Ishikawa (cell line): ENCODE data around the gene CISD3.

ENCODE experiments used
- CEBPB ChIP-seq: IDR thresholded peaks from 2 replicates; pipeline ENCODE4 v1.6.1; 2012
- CREB1 ChIP-seq: IDR thresholded peaks from 2 replicates; pipeline ENCODE4 v1.6.1; 2012; ENCODE audit warnings: low read depth
- EP300 ChIP-seq: IDR thresholded peaks from 2 replicates; pipeline ENCODE4 v1.6.1; 2012; ENCODE audit warnings: borderline replicate concordance
- FOXM1 ChIP-seq: IDR thresholded peaks from 2 replicates; pipeline ENCODE4 v1.6.1; 2012; ENCODE audit warnings: low read depth, borderline replicate concordance
- NFIC ChIP-seq: IDR thresholded peaks from 2 replicates; pipeline ENCODE4 v1.6.1; 2012
- RAD21 ChIP-seq: IDR thresholded peaks from 2 replicates; pipeline ENCODE4 v1.6.1; 2012; ENCODE audit warnings: low read depth
- TAF1 ChIP-seq: IDR thresholded peaks from 2 replicates; pipeline ENCODE4 v1.6.1; 2012; ENCODE audit warnings: low read depth, mild to moderate bottlenecking
- TCF12 ChIP-seq: IDR thresholded peaks from 2 replicates; pipeline ENCODE4 v1.6.1; 2012; ENCODE audit warnings: low read depth
- ZBTB7A ChIP-seq: IDR thresholded peaks from 2 replicates; pipeline ENCODE4 v1.6.1; 2012; ENCODE audit warnings: low read depth
- TF ChIP-seq, protein P1 (sequence below): IDR thresholded peaks from 2 replicates; pipeline ENCODE4 v1.6.1; 2012
- TF ChIP-seq, protein P2 (sequence below): IDR thresholded peaks from 2 replicates; pipeline ENCODE4 v1.6.1; 2012; ENCODE audit warnings: low read depth, mild to moderate bottlenecking

DNA sequence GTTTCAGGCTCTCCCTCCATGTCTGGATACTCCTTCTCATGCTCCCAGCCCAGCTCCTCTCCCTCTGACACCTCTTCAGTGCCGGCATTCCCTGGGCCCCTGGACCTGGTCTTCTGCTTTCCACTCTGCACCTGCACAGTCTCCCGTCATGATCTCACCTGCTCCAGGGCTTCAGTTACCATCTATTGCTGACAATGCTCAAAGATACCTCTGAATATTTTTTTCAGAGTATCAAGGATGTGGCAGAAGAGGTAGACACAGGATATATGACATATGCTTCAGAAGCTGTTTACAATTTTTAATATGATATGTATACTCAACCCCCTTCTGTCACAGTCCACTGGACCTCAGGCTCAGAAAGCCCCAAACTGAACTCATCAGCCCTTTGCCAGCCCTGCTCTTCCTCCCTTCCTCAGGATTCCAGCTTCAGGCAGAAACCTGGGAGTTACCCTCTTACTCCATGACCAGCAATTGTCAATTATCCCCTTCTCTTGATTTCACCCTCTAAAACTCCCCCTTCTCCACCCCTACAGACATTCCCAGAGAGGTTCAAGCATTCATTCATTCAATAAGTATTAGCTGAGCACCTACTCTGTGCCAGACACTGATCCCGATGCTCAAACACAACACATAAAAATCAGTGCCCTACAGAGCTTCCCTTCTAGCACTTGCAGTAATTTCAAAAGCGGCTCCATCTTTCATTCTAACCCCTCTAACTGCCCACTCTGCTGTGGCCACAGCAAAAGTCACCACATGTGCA, 32.9 kb upstream of the CISD3 start:
- TF ChIP-seq, protein P1, sequence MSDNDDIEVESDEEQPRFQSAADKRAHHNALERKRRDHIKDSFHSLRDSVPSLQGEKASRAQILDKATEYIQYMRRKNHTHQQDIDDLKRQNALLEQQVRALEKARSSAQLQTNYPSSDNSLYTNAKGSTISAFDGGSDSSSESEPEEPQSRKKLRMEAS: no peak
- no peak for TF ChIP-seq EP300
- TF ChIP-seq TAF1: no peak
- TF ChIP-seq FOXM1: no peak
- TF ChIP-seq RAD21: no peak
- no peak for TF ChIP-seq CEBPB
- no peak for TF ChIP-seq NFIC
- TF ChIP-seq TCF12: no peak
- TF ChIP-seq CREB1: no peak
- TF ChIP-seq ZBTB7A: no peak
- TF ChIP-seq, protein P2, sequence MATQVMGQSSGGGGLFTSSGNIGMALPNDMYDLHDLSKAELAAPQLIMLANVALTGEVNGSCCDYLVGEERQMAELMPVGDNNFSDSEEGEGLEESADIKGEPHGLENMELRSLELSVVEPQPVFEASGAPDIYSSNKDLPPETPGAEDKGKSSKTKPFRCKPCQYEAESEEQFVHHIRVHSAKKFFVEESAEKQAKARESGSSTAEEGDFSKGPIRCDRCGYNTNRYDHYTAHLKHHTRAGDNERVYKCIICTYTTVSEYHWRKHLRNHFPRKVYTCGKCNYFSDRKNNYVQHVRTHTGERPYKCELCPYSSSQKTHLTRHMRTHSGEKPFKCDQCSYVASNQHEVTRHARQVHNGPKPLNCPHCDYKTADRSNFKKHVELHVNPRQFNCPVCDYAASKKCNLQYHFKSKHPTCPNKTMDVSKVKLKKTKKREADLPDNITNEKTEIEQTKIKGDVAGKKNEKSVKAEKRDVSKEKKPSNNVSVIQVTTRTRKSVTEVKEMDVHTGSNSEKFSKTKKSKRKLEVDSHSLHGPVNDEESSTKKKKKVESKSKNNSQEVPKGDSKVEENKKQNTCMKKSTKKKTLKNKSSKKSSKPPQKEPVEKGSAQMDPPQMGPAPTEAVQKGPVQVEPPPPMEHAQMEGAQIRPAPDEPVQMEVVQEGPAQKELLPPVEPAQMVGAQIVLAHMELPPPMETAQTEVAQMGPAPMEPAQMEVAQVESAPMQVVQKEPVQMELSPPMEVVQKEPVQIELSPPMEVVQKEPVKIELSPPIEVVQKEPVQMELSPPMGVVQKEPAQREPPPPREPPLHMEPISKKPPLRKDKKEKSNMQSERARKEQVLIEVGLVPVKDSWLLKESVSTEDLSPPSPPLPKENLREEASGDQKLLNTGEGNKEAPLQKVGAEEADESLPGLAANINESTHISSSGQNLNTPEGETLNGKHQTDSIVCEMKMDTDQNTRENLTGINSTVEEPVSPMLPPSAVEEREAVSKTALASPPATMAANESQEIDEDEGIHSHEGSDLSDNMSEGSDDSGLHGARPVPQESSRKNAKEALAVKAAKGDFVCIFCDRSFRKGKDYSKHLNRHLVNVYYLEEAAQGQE: no peak
